ENCODE data around the gene GRIK5. TPM values are rescaled to one million over a fixed set of nuclear protein-coding genes. Genes with fewer than 3 reads are reported as not detected.

GRIK5 gene
- total and polyA plus RNA-seq, 2 of the 8 experiments (the other 6 are each of a cell fraction or from before 2014, with no cell fraction given), result 17.8 to 42.9 TPM

- TF ChIP-seq SRF (IDR thresholded peaks at IDR 0.05; ENCODE audit: low read depth, low read length), result no peak
Observed at GRCh38 chr19:41959056-41960053, 110.7 kb downstream of the GRIK5 start, which contains the start of gene RABAC1 (continued).
